DMS 273 (cell line): ENCODE results near the gene RASA4B.
"Not testable (repeated sequence)": the region's sequence is repeated elsewhere in the genome, so short reads cannot be mapped to it uniquely, and the experiment has no call there.

Source experiments
- DNase-seq: peaks from one replicate; lab custom pipeline; 2025; ENCODE audit not compliant: unreplicated experiment; lab: John Stamatoyannopoulos, UW

RASA4B gene

GRCh38 chr7:102474116-102474515, 43.5 kb downstream of the RASA4B start:
- DNase-seq = not testable (repeated sequence)

GRCh38 chr7:102473271-102473991, 44.1 kb downstream of the RASA4B start:
- no peak for DNase-seq

- DNase-seq = no peak
Observed at GRCh38 chr7:102472126-102473041, 45.2 kb downstream of the RASA4B start.

- DNase-seq = no peak
Observed at GRCh38 chr7:102471791-102472125, 45.8 kb downstream of the RASA4B start.

- DNase-seq = no peak
Observed at GRCh38 chr7:102469972-102470825, 47.4 kb downstream of the RASA4B start.

GRCh38 chr7:102469351-102469971, 48.1 kb downstream of the RASA4B start:
- DNase-seq = no peak

GRCh38 chr7:102468478-102469350, 48.9 kb downstream of the RASA4B start:
- no peak for DNase-seq

- DNase-seq = no peak
Observed at GRCh38 chr7:102467581-102468477, 49.7 kb downstream of the RASA4B start.

GRCh38 chr7:102466097-102466496, 51.5 kb downstream of the RASA4B start:
- no peak for DNase-seq

GRCh38 chr7:102464577-102465280, 52.8 kb downstream of the RASA4B start, which contains the start of the genes ALKBH4 and LRWD1:
Gene ALKBH4 (minus strand): TSS chr7:102464863. CDS start chr7:102464836, 27 bp downstream.
Gene LRWD1 (plus strand): TSS chr7:102464984. CDS start chr7:102465081, 97 bp downstream.
- peak; percentile 98 for DNase-seq

- DNase-seq = peak; percentile 65
Observed at GRCh38 chr7:102463841-102464576, 53.6 kb downstream of the RASA4B start.

- no peak for DNase-seq
Observed at GRCh38 chr7:102460467-102460866, 57.1 kb downstream of the RASA4B start.

- DNase-seq = no peak
Observed at GRCh38 chr7:102459221-102459844, 58.2 kb downstream of the RASA4B start.

- no peak for DNase-seq
Observed at GRCh38 chr7:102457352-102457924, 60.1 kb downstream of the RASA4B start.

GRCh38 chr7:102456327-102456726, 61.2 kb downstream of the RASA4B start:
- peak; percentile 45 for DNase-seq

- no peak for DNase-seq
Observed at GRCh38 chr7:102455596-102455995, 62.0 kb downstream of the RASA4B start.
